Measurements from ENCODE around the gene PER1.

Gene PER1

DNA sequence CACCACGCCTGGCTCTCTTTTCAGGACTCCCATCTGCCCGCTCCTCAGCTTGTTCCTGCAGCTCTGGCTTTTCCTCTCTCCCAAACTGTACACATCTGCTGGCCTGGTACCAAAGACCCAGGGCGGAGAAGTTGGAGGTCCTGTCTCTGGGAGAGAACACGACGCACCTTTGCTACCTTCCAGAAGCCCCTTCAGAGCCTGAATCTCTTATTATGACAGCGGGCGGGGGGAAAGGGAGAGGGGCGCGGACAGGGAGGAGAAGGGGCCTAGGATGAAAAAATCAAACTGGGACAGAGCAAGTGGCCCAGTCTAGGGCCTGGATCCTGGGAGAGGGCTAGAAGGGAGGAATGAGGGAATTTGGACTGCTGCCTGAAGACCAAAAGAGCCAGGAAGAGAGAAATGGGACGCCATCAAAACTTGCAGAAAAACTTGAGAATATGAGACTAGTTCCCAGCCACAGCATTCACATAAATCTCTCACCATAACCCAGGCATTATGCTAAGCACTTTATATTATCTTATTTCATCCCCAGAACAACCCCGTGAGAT is 2.5 kb upstream of the PER1 start:
- DNase-seq (ENCODE audit: low read depth in 1 of 2, low spot score in 1 of 2): no peak

DNA sequence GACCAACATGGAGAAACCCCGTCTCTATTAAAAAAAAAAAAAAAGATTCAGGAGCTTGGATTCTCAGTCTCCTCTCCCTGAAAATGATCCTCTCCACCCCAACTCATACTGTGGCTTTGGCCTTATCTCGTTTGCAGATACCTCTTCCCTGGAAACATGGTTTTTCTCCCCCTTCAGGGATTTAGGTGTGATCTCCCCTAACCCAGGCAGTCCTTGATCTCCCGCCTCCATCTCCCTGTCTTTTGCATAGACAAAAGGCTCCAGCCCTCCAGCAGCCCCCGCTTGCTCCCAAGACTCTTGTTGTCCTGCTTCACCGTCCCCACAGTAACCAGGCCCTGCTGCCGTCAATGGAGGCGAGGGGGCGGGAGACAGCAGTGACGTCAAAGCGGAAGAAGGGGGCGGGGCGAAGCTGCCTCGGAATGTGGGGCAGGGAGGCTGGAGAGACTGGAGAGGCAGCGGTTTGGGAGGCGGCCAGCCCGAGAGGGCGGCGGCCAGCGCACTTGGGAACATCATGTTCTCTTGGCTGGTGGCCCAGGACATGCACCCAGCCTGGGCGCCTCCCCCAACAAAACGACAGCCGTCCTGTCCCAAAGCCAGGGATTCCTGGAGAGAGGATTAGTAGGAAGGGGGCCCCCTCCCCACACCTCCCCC is 1.9 kb upstream of the PER1 start:
- peak; percentile 73 to 78 for DNase-seq (ENCODE audit: low read depth in 1 of 2, low spot score in 1 of 2)

DNA sequence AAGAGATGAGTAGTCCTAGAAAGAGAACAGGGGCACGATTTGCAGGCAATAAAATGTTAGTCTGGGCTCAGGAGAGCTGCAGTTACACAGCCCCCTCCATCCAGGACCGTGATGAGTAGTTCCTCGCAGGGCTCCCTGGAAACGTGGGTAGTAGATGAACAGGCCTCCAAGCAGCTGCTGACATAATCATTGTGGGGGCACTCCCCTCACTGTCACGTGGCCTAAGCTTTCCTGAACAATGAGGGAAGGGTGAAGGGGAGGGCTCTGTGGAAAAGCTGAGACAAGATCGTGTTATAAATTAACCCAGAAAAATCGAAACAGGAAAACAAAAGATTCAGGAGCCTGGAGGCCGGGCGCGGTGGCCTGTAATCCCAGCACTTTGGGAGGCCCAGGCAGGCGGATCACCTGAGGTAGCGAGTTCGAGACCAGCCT is 1.3 kb upstream of the PER1 start:
- DNase-seq (ENCODE audit: low read depth in 1 of 2, low spot score in 1 of 2): no peak

GRCh38 chr17:8153031-8153451 is 837 bp upstream of the PER1 start:
- DNase-seq (ENCODE audit: low read depth in 1 of 2, low spot score in 1 of 2): no peak

- no peak for DNase-seq (ENCODE audit: low read depth in 1 of 2, low spot score in 1 of 2)
Observed at GRCh38 chr17:8151641-8152111, 528 bp downstream of the PER1 start.

DNA sequence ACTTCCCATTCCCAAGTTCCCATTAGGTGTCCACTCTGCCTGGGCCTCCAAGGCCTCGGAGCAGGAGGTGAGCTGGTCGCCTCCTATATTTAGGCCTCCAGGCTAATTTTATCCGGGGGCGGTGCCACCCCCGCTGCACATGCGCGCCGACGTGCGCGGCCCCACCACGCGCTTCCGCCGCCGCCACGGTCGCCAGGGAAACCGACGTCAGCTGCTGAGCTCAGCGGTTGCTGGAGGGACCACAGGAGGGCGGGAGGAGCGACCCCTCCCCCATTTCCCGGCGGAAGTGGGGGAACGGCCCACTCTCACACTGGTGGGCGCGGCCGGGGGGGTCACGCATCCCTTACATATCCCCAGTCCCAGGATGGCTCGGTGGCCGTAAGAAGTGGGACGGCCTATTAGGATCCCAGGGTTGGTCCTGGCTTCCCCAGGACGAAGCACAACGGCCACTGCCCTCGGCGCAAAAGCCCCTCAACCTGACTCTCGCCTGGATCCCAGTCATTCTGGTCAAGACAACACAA is 1.0 kb downstream of the PER1 start:
- peak; percentile 81 to 82 for DNase-seq (ENCODE audit: low read depth in 1 of 2, low spot score in 1 of 2)

DNA sequence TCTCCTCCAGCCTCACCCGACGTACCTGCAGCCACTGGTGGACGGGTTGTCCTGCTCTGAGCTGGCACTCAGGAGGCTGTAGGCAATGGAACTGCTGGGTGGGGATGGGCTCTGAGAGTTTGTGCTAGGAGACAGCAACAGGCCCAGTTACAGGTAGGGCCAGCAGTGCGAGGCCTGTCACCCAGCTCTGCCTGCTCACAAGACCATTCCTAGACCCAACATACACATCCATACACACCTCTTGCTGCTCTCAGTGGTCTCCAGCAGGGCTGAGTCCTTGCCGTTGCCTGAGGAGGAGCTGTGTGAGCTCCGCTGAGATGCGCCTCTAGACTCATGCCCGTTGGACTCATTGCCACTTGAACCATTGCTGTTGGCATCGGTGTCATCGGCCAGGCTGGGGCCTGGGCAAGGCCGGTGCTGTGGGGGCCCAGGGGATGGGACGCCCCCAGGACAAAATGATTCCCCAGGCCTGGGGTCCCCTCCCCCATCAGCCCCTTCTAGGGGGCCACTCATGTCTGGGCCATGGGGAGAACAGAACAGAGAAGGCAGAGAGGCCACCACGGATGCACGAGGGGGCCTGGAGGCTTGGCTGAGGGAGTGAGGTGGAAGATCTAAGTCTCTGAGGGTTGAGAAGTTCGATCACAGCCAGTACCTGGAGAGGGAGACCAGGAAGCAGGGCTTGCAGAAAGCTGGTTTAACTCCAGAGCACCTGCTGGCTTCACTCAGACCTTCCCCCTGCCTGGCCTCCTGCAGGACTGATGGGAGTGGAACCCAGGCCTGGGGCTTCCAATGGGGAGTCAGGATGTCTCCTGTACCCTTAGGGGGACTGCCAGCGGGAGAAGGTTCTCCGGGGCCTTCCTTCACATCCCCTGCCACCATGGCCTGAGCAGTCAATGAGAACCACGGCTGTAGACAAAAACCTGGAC is 1.7 kb downstream of the PER1 start:
- DNase-seq (ENCODE audit: low read depth in 1 of 2, low spot score in 1 of 2): no peak

DNA sequence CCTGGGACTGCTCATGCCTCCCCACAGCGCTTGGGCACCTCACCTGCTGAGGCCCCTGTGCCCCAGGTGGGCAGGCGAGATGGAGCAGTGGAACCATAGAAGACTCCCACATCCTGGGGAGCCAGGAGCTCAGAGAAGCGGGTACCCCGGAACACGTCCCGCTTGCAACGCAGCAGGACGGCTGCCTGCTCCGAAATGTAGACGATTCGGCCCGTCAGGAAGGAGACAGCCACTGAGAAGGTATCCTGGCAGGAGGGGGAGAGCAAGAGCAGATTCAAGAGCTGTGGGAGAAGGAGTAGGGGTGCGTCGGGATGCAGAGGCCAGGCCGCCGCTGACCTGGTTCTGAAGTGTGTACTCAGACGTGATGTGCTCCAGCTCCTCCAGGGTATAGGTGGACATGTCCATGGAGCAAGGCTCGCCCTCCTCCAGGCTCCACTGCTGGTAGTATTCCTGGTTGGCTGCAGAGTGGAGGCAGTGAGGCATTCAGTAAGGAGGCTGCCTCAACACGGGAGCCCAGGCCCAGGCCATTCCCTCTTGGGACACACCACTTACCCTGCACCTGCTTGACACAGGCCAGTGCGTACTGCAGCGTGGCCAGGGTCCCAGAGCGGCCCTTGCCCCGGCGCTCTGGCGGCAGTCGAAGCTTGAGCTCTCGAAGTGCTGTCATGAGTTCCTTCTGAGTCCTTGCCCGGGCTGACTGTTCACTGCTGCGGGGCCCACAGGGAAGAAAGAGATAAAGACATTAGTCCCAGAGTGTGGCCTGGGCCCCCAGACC is 2.6 kb downstream of the PER1 start:
- no peak for DNase-seq (ENCODE audit: low read depth in 1 of 2, low spot score in 1 of 2)

DNA sequence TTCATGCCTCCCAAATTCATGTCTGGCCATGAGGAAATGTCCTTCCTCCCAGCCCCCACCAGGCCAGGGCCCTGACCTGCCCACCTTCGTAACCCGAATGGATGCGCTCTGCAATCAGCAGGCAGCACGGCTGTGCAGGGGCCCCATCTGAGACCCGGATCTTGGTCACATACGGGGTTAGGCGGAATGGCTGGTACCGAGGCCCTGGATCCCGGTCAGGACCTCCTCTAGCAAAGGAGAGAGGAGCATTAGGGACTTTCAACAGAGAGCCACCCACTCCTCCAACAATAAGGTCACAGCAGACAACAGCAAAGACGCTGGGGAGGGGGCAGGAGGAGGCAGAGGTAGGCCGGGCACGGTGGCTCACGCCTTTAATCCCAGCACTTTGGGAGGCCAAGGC is 3.6 kb downstream of the PER1 start:
- no peak for DNase-seq (ENCODE audit: low read depth in 1 of 2, low spot score in 1 of 2)

GRCh38 chr17:8147805-8148404 is 4.3 kb downstream of the PER1 start:
- DNase-seq (ENCODE audit: low read depth in 1 of 2, low spot score in 1 of 2): no peak

DNA sequence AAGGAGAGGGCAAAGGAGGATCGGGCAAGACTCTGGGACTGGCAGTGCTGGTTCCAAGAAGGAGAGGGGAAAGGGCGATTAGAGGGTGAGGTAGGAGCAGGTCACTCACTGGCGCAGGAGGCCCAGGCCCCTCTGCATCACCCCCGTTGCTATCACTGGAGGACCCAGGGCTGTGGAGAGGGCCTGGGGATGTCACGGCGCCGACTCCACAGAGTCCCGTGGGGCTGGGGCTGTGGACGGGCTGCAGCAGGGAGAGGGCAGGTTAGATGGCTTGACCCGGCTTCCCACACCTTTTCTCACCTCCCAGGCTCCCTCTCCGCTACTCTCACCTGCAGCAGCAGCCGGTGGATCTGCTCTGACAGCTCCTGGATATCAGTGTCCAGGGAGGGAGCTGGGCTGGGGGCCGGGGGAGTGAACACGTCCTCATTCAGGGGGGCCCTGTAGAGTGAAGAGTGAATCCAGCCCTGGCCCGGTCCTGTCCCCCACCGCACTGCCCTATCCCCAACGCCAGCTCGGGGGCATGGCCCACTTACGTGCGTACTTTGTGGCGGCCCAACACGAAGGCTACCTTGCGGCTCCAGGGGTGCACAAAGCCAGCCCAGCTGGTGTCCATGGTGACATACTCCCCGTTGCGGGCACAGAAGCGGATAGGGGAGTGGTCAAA is 4.9 kb downstream of the PER1 start:
- DNase-seq (ENCODE audit: low read depth in 1 of 2, low spot score in 1 of 2): no peak

GRCh38 chr17:8146381-8147140 is 5.6 kb downstream of the PER1 start:
- DNase-seq (ENCODE audit: low read depth in 1 of 2, low spot score in 1 of 2): no peak

DNA sequence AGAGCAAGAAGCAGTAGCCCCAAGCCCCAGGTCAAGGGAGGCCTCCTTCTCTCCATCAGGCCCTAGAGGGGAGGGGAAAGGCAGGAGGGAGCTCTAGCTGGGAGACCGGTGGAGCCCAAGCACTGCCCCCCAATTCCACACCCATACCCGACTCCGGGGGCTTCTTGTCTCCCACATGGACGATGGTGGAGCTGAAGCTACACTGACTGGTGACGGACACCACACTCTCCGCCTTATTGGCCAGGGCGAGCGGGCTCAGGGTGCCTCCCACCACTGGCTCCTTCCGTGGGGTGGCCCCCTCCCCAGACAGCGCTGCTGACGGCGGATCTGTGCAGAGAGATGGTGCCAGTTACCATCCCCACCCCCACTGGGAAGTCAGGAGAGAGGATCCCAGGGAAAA is 6.4 kb downstream of the PER1 start:
- DNase-seq (ENCODE audit: low read depth in 1 of 2, low spot score in 1 of 2): no peak

- DNase-seq (ENCODE audit: low read depth in 1 of 2, low spot score in 1 of 2): no peak
Observed at GRCh38 chr17:8144401-8145231, 7.6 kb downstream of the PER1 start.

DNA sequence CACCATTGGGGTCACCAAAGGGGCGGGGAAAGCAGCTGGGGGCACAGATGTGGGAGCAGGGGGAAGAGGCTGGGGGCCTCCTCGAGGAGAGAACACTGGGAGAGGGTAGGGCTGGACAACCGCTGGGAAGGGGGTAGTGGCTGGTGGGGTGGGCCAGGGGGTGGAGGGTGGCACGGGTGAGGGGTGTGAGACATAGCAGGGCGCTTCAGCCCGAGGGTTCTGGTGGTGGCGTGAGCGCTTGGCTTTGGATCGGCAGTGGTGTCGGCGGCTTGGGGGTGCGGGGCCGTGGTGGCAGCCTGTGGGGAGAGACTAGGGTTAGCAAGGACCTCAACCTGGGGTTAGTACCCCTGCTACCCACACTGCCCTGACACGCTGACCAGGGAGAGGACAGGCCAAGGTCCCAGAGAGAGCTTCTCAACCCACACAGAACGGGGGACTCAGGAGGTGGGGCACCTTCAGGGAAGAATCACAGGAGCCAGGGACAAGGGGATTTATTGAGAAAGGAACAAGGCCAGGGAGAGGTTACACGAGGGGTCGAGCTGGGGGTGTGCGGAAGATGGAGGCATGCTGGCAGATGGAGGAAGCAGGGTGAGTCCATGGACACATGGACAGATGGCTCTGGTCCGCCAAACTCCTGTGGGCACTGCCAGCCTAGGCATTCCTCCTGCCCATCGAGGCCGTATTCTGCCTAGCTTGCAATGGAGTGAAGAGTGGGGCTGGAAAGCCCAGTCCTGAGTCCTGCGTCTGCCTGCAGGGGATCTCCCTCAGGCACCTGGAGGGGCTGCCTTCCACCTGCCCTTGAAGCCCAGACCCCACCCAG is 8.4 kb downstream of the PER1 start:
- DNase-seq (ENCODE audit: low read depth in 1 of 2, low spot score in 1 of 2): no peak

- DNase-seq (ENCODE audit: low read depth in 1 of 2, low spot score in 1 of 2): no peak
Observed at GRCh38 chr17:8142887-8143580, 9.2 kb downstream of the PER1 start.
